Chondrocyte (in vitro differentiated cells): ENCODE measurements around the gene TC2N. TPM values are rescaled to one million over a fixed set of nuclear protein-coding genes. Genes with fewer than 3 reads are reported as not detected.

Experiments
- DNase-seq: peaks from one replicate; pipeline ENCODE4 v3.0.0; 2021; ENCODE audit warnings: mixed read lengths, low spot score
- H3K27ac Mint-ChIP-seq: one replicate; pipeline ENCODE4 v1.8.0; 2021; ENCODE audit warnings: mild to moderate bottlenecking, moderate library complexity, mixed read lengths; ENCODE audit not compliant: unreplicated experiment
- H3K27me3 Mint-ChIP-seq: 2 replicates; pipeline ENCODE4 v1.8.0; 2021; ENCODE audit warnings: low read depth, mixed read lengths
- H3K36me3 Mint-ChIP-seq: 2 replicates; pipeline ENCODE4 v1.8.0; 2021; ENCODE audit warnings: low read depth, mixed read lengths
- H3K4me1 Mint-ChIP-seq: 2 replicates; pipeline ENCODE4 v1.8.0; 2021; ENCODE audit warnings: low read depth, mild to moderate bottlenecking, mixed read lengths
- H3K4me3 Mint-ChIP-seq: one replicate; pipeline ENCODE4 v1.8.0; 2021; ENCODE audit warnings: mild to moderate bottlenecking, moderate library complexity, mixed read lengths; ENCODE audit not compliant: unreplicated experiment
- H3K9me3 Mint-ChIP-seq: 2 replicates; pipeline ENCODE4 v1.8.0; 2021; ENCODE audit warnings: low read depth, mixed read lengths
- total RNA-seq: library from RNA; stranded (reverse); gene quantifications from 3 replicates; pipeline ENCODE4 v1.2.1, GENCODE V29; 2021
- TF ChIP-seq, protein P1 (sequence below): fragments of 200-600 bp; sonication (generic); IDR thresholded peaks from 2 replicates; pipeline ENCODE4 v1.5.0; 2021; ENCODE audit warnings: antibody characterized with exemption, mild to moderate bottlenecking, moderate library complexity

The TC2N gene
- total RNA-seq, 1 donor from 2014 or later = 11.2 TPM

DNA sequence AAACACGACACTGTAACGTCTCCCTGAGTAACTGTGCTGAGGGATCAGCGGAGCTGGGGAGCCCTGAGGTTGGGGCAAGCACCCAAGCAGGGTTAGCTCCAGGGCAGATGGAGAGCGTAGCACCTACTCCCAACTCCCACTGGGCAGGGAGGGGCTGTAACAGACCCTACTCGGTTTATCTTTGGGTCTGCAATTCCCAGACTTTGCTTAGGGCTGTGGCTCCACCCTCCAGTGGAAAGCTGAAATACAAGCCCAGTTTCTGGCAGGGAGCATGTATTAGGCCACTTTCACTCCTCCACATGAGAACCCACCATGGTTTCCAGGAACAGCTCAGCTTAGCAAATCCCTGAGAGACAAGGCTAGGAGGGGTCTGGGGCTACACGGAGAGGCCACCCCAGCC lies 17.3 kb upstream of the TC2N start:
- Mint-ChIP-seq H3K36me3 (peaks cover 63% of the 10 kb centered on the region), H3K4me3 (no peak overlapping the region), H3K27ac (peak overlapping the region; percentile 77), H3K9me3 (no peaks in the 10 kb centered on the region), H3K27me3 (no peaks in the 10 kb centered on the region), H3K4me1 (peaks cover 44% of the 10 kb centered on the region)
- DNase-seq = no peak
- TF ChIP-seq, protein P1, sequence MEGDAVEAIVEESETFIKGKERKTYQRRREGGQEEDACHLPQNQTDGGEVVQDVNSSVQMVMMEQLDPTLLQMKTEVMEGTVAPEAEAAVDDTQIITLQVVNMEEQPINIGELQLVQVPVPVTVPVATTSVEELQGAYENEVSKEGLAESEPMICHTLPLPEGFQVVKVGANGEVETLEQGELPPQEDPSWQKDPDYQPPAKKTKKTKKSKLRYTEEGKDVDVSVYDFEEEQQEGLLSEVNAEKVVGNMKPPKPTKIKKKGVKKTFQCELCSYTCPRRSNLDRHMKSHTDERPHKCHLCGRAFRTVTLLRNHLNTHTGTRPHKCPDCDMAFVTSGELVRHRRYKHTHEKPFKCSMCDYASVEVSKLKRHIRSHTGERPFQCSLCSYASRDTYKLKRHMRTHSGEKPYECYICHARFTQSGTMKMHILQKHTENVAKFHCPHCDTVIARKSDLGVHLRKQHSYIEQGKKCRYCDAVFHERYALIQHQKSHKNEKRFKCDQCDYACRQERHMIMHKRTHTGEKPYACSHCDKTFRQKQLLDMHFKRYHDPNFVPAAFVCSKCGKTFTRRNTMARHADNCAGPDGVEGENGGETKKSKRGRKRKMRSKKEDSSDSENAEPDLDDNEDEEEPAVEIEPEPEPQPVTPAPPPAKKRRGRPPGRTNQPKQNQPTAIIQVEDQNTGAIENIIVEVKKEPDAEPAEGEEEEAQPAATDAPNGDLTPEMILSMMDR = no peak

- Mint-ChIP-seq H3K36me3 (peaks cover 71% of the 10 kb centered on the region), H3K27ac (peak overlapping the region; percentile 51), H3K4me1 (peaks cover 40% of the 10 kb centered on the region), H3K9me3 (no peaks in the 10 kb centered on the region), H3K4me3 (no peak overlapping the region), H3K27me3 (no peaks in the 10 kb centered on the region)
- TF ChIP-seq, protein P1 = no peak
- no peak for DNase-seq
These were observed 16.4 kb upstream of the TC2N start for GRCh38 chr14:91883753-91884152.

DNA sequence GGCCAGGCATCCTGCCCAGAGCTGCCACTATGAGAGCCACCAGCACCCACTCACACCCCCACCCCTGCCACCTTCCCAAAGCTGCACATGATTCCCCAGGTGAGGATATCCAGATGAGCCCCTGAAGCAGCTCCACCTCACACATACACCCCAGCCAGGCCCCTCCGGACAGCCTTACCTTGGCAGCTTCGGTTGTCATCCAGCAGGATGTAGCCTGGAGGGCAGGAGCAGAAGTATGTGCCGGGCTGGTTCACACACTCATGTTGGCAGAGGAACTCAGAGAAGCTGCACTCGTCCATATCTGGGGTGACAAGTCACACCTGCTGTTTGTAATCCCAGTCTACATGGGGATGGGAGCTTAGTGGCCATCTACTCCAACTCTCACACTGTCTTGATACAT lies 15.4 kb upstream of the TC2N start:
- Mint-ChIP-seq H3K36me3 (peaks cover 78% of the 10 kb centered on the region), H3K4me3 (no peak overlapping the region), H3K9me3 (no peaks in the 10 kb centered on the region), H3K27ac (peak overlapping the region; percentile 36), H3K4me1 (peaks cover 36% of the 10 kb centered on the region), H3K27me3 (no peaks in the 10 kb centered on the region)
- DNase-seq = no peak
- TF ChIP-seq, protein P1 = no peak

DNA sequence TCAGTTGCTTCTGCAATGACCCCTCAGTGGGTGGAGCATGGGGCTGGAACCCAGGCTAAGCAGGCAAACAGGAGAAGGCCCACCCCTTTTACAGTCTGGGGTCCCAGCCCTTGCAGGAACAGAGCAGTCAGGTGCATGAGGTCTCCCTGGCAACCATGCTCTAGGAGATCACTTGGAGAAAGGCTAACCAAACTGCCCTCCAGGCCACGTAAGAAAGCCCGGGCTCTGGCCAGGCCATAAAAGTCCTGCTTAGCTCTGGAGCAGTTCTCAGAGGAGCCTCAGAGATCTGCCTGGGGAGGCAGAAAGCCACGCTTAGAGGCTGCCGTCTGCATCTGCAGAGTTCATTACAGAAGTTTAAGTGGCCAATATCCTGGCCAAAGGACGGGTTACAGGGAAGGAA lies 15.0 kb upstream of the TC2N start:
- Mint-ChIP-seq H3K36me3 (peaks cover 82% of the 10 kb centered on the region), H3K9me3 (no peaks in the 10 kb centered on the region), H3K27ac (peak overlapping the region; percentile 36), H3K27me3 (no peaks in the 10 kb centered on the region), H3K4me1 (peaks cover 36% of the 10 kb centered on the region), H3K4me3 (no peak overlapping the region)
- TF ChIP-seq, protein P1 = no peak
- no peak for DNase-seq

GRCh38 chr14:91879196-91879595 lies 11.9 kb upstream of the TC2N start:
- no peak overlapping the region for H3K4me3 Mint-ChIP-seq
- peaks cover 8% of the 10 kb centered on the region for H3K4me1 Mint-ChIP-seq
- peak overlapping the region; percentile 2 for H3K27ac Mint-ChIP-seq
- no peaks in the 10 kb centered on the region for H3K9me3 Mint-ChIP-seq
- no peak for DNase-seq
- TF ChIP-seq, protein P1 = no peak
- no peaks in the 10 kb centered on the region for H3K27me3 Mint-ChIP-seq
- peaks cover 83% of the 10 kb centered on the region for H3K36me3 Mint-ChIP-seq
